ENCODE results near the gene GZF1.

The GZF1 gene

DNA sequence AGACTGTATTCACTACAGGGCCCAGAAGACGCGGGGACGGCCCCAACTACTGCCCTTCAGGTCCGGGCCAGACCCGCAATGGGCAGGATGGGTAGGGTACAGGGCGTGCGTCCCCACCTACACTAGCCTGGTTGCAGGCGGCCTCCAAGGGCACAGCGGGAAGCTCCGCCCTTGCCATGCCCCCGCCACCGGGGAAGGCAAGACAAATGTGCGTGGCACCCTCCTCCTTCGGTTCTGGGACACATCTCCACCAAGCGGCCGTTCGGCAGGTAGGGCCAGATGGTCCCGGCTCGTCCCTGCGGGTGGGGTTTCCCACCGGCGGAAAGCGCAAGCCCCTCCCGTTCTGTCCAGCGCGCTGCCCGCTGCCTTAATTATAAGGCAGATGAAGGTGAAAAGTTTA is 5.8 kb upstream of the GZF1 start:
- H3K27ac Mint-ChIP-seq: no peak overlapping the region
- H3K4me1 Mint-ChIP-seq (ENCODE audit: low read depth): peaks cover 27% of the 10 kb centered on the region
- H3K36me3 Mint-ChIP-seq (ENCODE audit: low read depth): peaks cover 11% of the 10 kb centered on the region
- peak overlapping the region; percentile 10 for H3K4me3 Mint-ChIP-seq
- H3K9me3 Mint-ChIP-seq: no peaks in the 10 kb centered on the region
- no peaks in the 10 kb centered on the region for H3K27me3 Mint-ChIP-seq (ENCODE audit: low read depth)

DNA sequence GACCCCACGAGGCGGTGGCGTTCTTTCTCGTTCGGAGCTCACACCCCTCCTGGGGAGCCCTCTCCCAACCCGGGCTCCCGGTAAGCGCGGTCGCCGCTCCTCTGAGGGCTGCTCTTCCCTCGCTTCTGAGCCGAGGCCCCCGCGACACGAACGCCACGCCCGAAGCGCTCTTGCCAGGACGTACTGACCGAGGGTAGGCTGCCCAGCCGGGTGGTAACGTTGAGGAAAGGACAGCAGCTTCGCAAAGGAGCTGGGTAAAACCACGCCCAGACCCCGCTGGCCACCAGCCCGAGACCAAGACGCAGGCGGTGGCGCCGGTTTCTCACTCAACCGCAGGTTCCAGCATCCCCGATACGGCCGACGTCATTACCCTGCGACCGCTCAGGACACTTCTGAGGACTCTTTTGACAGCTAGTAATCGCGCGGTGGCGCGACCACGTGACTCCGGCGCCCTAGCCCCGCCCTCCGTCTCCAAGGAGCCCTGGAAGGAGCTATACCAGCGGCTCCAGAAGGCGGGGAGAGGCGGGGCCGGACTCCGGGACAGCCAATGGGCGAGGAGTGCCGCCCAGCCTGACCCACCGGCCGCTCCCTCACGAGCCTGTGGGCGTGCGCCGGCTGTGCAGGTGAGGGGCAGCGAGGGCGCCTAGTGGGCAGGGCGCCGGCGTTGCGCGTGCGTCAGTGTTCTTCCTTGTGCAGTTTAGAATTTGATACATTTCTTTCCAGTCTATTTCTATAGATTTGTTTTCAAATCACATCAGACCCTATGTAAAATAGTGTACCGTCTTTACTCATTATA is 4.0 kb upstream of the GZF1 start:
- peaks cover 21% of the 10 kb centered on the region for H3K4me1 Mint-ChIP-seq (ENCODE audit: low read depth)

DNA sequence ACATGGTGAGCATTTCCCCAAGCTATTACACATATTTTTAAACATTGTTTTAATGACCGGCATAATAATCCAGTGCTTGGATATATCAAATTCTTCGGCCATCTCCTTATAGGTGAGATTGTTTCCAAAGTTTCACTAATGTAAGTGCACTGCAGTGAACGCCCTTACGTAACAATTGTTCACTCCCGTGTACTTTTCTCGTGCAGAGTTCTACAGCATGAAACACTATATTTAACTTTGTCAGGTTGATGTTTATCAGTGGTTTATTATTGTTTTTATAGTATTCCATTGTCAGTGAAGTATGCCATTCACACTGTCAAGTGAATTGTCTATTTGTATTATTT is 3.4 kb upstream of the GZF1 start:
- H3K27ac Mint-ChIP-seq: peak overlapping the region; percentile 74
- peaks cover 26% of the 10 kb centered on the region for H3K4me1 Mint-ChIP-seq (ENCODE audit: low read depth)
- H3K36me3 Mint-ChIP-seq (ENCODE audit: low read depth): peaks cover 12% of the 10 kb centered on the region
- H3K9me3 Mint-ChIP-seq: no peaks in the 10 kb centered on the region
- peak overlapping the region; percentile 52 for H3K4me3 Mint-ChIP-seq
- H3K27me3 Mint-ChIP-seq (ENCODE audit: low read depth): no peaks in the 10 kb centered on the region

More for the DNA sequence above, 4.0 kb upstream of the GZF1 start:
- peak overlapping the region; percentile 92 for H3K27ac Mint-ChIP-seq
- peak overlapping the region; percentile 90 for H3K4me3 Mint-ChIP-seq
- H3K9me3 Mint-ChIP-seq: no peaks in the 10 kb centered on the region
- H3K36me3 Mint-ChIP-seq (ENCODE audit: low read depth): peaks cover 8% of the 10 kb centered on the region
- no peaks in the 10 kb centered on the region for H3K27me3 Mint-ChIP-seq (ENCODE audit: low read depth)

DNA sequence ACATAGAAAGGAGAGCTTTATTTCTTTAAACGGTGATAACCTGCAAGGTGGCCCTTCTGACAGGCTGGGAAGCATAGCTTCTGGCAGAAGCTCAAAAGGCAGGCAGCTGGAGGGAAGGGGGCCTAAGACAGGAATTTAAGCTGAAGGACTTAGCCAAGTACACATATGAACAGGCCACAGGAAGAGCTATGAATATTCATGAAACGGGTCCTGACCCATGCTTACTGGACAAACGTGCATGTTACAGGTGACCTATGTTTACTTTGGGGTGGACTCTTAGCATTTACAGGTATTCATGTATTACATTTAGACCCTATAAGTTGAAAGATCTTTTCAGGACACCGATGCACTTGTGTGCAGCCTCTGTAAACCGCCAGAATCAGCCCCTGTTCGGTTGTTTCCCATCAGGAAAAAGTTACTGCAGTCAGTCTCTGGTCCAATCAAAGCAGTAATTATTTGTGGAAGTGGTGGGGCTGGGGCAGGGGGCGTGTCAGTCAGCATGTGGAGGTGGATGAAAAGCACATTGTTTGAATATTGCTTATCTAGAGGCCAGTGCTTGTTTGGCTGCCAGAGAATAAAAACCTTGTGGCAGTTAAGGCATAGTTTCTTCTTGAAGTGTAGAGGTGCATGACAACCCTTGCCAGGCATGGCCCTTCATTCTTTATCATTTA is 2.9 kb upstream of the GZF1 start:
- H3K4me1 Mint-ChIP-seq (ENCODE audit: low read depth): peaks cover 31% of the 10 kb centered on the region
- no peaks in the 10 kb centered on the region for H3K9me3 Mint-ChIP-seq
- H3K36me3 Mint-ChIP-seq (ENCODE audit: low read depth): peaks cover 12% of the 10 kb centered on the region
- H3K27ac Mint-ChIP-seq: peak overlapping the region; percentile 55
- no peak overlapping the region for H3K4me3 Mint-ChIP-seq
- no peaks in the 10 kb centered on the region for H3K27me3 Mint-ChIP-seq (ENCODE audit: low read depth)

DNA sequence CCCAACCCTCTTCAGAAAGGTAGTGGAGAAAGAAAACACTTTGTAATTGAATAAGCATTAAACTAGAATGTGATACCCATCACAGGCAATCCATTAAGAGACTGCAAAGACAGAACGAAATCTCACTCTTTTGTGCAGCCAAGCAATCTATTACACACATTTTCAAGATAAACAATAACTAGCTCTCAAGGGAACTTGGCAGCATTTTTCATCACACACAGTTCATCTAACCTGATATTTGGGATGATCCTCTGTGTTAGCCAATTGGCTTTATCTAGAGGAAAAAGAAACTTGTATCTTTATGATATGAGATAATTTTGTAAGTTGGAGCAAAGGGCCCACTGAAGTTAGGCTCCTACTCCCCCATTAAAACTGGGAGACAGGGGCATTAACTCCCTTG is 1.5 kb upstream of the GZF1 start:
- H3K27me3 Mint-ChIP-seq (ENCODE audit: low read depth): no peaks in the 10 kb centered on the region
- no peaks in the 10 kb centered on the region for H3K9me3 Mint-ChIP-seq
- H3K36me3 Mint-ChIP-seq (ENCODE audit: low read depth): peaks cover 18% of the 10 kb centered on the region
- peaks cover 42% of the 10 kb centered on the region for H3K4me1 Mint-ChIP-seq (ENCODE audit: low read depth)
- peak overlapping the region; percentile 78 for H3K4me3 Mint-ChIP-seq
- H3K27ac Mint-ChIP-seq: peak overlapping the region; percentile 88

DNA sequence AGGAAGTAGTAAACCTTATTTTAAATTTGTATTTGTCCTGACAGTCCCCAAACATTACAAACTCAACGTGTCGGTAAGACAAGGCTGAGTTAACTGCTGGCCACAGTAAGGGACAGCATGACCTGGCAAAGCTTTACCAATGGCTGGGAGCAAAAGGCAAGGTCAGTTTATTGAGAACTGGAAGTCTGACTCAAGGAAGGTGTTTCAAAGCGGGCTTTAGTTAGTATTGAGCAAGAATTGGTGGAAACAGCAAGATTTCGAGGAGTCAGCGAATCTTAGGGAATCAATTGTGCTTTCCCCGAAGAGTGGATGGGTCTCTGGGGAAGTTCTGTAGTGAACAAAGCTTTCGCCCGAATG is 885 bp upstream of the GZF1 start:
- peaks cover 16% of the 10 kb centered on the region for H3K36me3 Mint-ChIP-seq (ENCODE audit: low read depth)
- no peaks in the 10 kb centered on the region for H3K9me3 Mint-ChIP-seq
- H3K27me3 Mint-ChIP-seq (ENCODE audit: low read depth): no peaks in the 10 kb centered on the region
- H3K4me1 Mint-ChIP-seq (ENCODE audit: low read depth): peaks cover 44% of the 10 kb centered on the region
- peak overlapping the region; percentile 78 for H3K4me3 Mint-ChIP-seq
- peak overlapping the region; percentile 88 for H3K27ac Mint-ChIP-seq

DNA sequence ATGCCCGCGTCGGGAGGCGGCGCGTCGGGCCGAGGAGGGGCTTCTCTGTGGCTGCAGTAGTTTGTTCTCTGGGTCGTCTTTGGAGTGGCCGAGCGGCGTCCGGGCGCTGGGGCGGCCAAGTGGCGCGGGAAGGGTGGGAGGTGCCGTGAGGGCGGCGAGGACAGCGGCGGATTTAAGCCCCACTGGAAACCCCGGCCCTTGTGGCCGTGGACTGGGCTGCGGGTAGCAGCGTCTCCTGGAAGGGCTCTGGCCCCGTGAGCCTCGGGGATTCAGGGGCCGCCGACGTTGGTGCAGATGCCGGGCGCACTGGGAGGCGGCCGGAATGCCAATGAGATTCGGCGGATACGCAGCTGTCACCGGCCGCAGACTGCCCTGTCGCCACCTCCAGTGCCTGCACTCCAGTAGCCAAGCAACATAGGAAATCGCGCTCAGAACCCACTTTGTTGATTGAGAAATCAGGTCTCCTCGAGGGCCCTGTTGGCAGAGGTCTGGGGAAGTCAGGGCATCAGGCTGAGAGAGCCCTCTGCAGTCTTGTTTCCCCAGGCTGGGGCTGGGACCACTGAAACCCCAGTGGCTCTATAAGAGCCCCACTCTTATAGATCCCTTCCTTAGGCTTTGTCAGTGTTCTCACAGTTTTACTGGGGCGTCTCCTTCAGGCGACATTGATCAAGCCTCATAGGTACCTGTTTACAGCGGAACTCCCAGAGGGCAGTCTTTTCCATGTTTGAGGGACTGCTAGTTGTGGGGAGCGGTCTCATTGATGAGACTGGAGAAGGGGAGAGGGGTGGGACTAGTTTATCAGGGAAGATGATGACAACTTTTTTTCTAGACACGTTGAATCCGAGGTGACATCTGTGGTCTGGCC is 642 bp downstream of the GZF1 start:
- H3K9me3 Mint-ChIP-seq: no peaks in the 10 kb centered on the region
- peak overlapping the region; percentile 96 for H3K27ac Mint-ChIP-seq
- no peaks in the 10 kb centered on the region for H3K27me3 Mint-ChIP-seq (ENCODE audit: low read depth)
- peak overlapping the region; percentile 92 for H3K4me3 Mint-ChIP-seq
- H3K4me1 Mint-ChIP-seq (ENCODE audit: low read depth): peaks cover 52% of the 10 kb centered on the region
- peaks cover 24% of the 10 kb centered on the region for H3K36me3 Mint-ChIP-seq (ENCODE audit: low read depth)

DNA sequence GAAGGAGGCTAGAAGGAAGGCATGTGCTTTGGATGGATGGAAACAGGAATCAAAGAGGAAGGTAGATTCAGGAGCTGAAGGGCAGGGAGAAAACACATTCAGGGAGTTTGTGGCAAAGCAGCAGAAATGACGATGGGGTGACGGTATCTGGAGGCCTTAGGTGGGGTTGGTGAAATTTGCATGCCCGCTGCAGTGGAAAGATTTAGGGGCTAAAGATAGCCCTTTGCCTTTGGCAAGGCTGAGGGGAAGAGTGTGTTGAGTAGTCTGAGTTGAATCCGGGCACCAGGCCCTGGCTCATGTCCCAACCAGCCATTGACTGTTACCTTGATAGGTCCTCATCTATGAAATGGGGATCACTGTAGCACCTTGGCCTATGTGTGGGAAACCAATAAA is 1.3 kb downstream of the GZF1 start:
- no peaks in the 10 kb centered on the region for H3K9me3 Mint-ChIP-seq
- peak overlapping the region; percentile 96 for H3K27ac Mint-ChIP-seq
- H3K4me3 Mint-ChIP-seq: peak overlapping the region; percentile 92
- H3K4me1 Mint-ChIP-seq (ENCODE audit: low read depth): peaks cover 53% of the 10 kb centered on the region
- peaks cover 27% of the 10 kb centered on the region for H3K36me3 Mint-ChIP-seq (ENCODE audit: low read depth)
- no peaks in the 10 kb centered on the region for H3K27me3 Mint-ChIP-seq (ENCODE audit: low read depth)

DNA sequence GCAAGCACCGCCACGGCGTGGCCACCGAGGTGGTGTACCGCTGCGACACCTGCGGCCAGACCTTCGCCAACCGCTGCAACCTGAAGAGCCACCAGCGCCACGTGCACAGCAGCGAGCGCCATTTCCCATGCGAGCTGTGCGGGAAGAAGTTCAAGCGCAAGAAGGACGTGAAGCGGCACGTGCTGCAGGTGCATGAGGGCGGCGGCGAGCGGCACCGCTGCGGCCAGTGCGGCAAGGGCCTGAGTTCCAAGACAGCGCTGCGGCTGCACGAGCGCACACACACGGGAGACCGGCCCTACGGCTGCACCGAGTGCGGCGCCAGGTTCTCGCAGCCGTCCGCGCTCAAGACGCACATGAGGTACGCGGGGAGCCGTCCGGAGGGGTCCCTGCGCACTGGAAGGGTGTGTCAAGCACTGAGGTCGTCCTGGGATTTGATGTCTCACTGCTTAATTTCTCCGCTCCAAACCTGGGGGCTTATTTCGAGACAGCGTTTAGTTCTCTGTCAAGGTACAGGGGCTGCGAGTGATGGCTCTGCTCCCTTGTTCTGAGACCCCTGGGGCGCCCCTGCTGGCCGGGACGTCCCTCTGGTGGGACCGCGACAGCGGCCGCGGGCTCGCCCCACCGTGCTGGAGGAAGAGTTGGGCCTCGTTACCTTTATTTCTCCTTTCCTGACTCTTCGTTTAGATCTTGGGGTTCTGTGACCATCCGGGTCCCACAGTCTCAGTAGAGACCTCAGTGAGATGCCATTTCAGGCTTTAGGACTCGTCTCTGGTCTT is 3.6 kb downstream of the GZF1 start:
- peaks cover 41% of the 10 kb centered on the region for H3K36me3 Mint-ChIP-seq (ENCODE audit: low read depth)
- H3K9me3 Mint-ChIP-seq: no peaks in the 10 kb centered on the region
- H3K27ac Mint-ChIP-seq: peak overlapping the region; percentile 59
- no peaks in the 10 kb centered on the region for H3K27me3 Mint-ChIP-seq (ENCODE audit: low read depth)
- H3K4me3 Mint-ChIP-seq: peak overlapping the region; percentile 48
- H3K4me1 Mint-ChIP-seq (ENCODE audit: low read depth): peaks cover 46% of the 10 kb centered on the region

DNA sequence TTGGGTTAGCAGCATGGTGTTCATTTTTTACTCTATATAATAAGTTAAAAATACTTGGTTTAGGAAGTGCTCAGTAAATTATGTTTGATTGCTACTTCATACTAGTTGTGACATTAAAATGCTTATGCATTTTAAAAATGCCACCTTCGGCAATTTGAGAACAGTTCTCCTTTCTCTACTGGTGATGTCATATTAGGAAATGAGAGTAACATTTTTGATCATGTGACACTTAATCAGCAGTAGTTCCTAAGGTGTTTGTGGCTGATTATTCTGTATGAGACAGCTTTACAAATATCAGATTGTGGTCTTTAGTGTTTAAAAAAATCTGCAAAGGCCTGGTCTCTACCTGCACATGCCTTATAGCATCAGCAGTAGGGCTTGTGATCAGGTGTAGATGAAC is 4.4 kb downstream of the GZF1 start:
- H3K27ac Mint-ChIP-seq: peak overlapping the region; percentile 59
- H3K4me3 Mint-ChIP-seq: no peak overlapping the region
- H3K9me3 Mint-ChIP-seq: no peaks in the 10 kb centered on the region
- H3K36me3 Mint-ChIP-seq (ENCODE audit: low read depth): peaks cover 49% of the 10 kb centered on the region
- H3K4me1 Mint-ChIP-seq (ENCODE audit: low read depth): peaks cover 40% of the 10 kb centered on the region
- no peaks in the 10 kb centered on the region for H3K27me3 Mint-ChIP-seq (ENCODE audit: low read depth)

DNA sequence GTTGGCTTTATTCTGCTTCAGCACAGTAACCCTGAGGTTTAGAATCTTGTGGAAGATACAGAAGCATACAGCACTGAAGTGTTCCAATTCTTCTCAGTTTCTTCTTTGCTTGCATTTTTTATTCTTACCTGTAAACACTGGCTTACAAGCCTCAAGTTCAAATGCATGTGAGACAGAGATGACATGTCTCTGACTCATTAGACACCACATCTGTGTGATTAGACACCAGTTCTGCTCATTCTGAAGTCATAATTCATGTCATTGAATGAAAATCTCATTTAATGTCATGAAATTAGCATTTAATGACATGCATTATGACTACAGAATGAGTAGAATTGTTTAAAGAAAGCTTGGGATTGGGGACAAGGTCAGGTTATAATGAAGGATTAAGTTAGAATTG is 5.8 kb downstream of the GZF1 start:
- no peaks in the 10 kb centered on the region for H3K9me3 Mint-ChIP-seq
- H3K27me3 Mint-ChIP-seq (ENCODE audit: low read depth): no peaks in the 10 kb centered on the region
- H3K36me3 Mint-ChIP-seq (ENCODE audit: low read depth): peaks cover 56% of the 10 kb centered on the region
- H3K4me1 Mint-ChIP-seq (ENCODE audit: low read depth): peaks cover 40% of the 10 kb centered on the region
- H3K4me3 Mint-ChIP-seq: no peak overlapping the region
- H3K27ac Mint-ChIP-seq: no peak overlapping the region

DNA sequence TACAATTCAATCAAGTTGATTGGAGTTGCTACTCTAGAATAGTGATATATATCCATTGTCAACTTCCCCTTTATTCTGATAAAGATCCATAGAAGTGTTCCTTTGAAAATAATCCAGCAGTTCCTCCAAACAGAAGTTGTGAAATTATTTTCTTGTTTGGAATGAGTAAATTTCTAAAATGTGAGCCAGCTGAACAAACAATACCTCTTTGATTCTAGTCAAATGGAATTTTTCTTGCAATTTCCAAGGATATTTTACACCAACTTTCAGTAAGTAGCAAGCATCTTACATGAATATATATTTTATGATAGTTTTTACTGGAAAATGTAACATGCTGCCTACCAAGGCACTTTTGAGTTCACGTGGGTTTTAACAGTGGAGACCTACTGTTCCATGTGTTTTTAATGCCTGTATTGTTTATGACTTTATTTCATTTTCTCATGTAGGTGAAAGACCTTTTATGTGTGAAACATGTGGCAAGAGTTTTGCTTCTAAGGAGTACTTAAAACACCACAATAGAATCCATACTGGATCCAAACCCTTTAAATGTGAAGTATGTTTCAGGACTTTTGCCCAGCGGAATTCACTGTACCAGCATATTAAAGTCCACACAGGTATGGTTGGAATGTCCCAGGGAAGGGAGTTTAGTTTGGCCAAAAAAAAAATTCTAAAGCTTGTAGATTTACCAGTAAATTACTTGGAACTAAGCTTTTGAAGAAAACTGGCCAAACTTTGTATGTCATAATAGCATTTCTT is 6.5 kb downstream of the GZF1 start:
- peaks cover 52% of the 10 kb centered on the region for H3K36me3 Mint-ChIP-seq (ENCODE audit: low read depth)
- no peaks in the 10 kb centered on the region for H3K9me3 Mint-ChIP-seq
- H3K27me3 Mint-ChIP-seq (ENCODE audit: low read depth): no peaks in the 10 kb centered on the region
- no peak overlapping the region for H3K27ac Mint-ChIP-seq
- peaks cover 33% of the 10 kb centered on the region for H3K4me1 Mint-ChIP-seq (ENCODE audit: low read depth)
- no peak overlapping the region for H3K4me3 Mint-ChIP-seq

DNA sequence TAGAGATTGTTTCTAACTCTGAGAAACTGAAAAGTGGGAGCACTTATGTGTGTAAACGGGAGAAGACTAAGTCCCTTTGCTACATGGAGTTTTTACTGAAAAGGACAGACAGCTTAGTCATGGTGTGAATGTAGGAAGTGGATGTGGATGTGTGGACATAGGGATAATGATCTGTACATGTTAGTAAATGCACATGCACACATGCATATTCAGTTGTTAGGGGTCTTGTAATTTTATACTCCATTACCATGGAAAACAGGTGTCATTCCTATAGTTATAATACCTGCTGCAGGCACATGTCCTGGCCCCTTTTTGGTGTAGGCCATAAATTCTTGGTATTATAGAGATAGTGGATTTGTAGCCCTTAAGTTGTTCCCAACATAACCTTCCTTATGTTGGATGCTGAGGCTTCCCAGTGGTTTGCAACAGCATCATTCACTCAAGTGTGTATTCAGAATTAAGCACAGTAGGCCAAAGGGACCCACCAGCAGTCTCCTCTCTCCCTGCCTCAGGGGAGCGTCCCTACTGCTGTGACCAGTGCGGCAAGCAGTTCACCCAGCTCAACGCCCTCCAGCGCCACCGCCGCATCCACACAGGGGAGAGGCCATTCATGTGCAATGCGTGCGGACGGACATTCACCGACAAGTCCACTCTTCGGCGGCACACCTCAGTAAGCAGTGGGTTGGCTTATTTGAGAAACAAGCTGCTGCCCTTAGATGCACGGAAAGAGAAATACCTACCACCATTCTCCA is 7.3 kb downstream of the GZF1 start:
- peaks cover 57% of the 10 kb centered on the region for H3K36me3 Mint-ChIP-seq (ENCODE audit: low read depth)
- H3K4me3 Mint-ChIP-seq: no peak overlapping the region
- peaks cover 26% of the 10 kb centered on the region for H3K4me1 Mint-ChIP-seq (ENCODE audit: low read depth)
- no peaks in the 10 kb centered on the region for H3K9me3 Mint-ChIP-seq
- no peak overlapping the region for H3K27ac Mint-ChIP-seq
- H3K27me3 Mint-ChIP-seq (ENCODE audit: low read depth): no peaks in the 10 kb centered on the region

Measured in T-helper 1 cell treated with Interleukin-12 subunit alpha and Interleukin-12 subunit beta and Interleukin-4 antibody, amounts not matched to agents 30 μg/mL and 1 μg/mL, for 36 hours (primary cell).